Measurements from ENCODE around the gene SMURF2. TPM values are rescaled to one million over a fixed set of nuclear protein-coding genes. Genes with fewer than 3 reads are reported as not detected.
"Not testable (repeated sequence)": the region's sequence is repeated elsewhere in the genome, so short reads cannot be mapped to it uniquely, and the experiment has no call there.

Gene SMURF2
- total and polyA plus RNA-seq, 10 of the 15 experiments (the other 5 are each of a cell fraction or from before 2014, with no cell fraction given) = 2.8 to 13.4 (median 7.5) TPM

- CTCF ChIA-PET = no interaction called here
- no peaks in the 10 kb centered on the region for H3K27me3 ChIP-seq (replicated peaks in 1 of 2; ENCODE audit: control insufficient read depth in 2 of 2, insufficient read depth in 2 of 2, low read length in 1 of 2)
- peak overlapping the region; percentile 55 for H3K4me3 ChIP-seq
- TF ChIP-seq SMAD1 (IDR thresholded peaks at IDR 0.05; ENCODE audit: low read depth, partially characterized antibody) = no peak
- TF ChIP-seq POLR2A (IDR thresholded peaks at IDR 0.05; ENCODE audit: low read depth, low read length) = no peak
- TF ChIP-seq TCF12 (IDR thresholded peaks at IDR 0.05; ENCODE audit: low read depth, low read length) = no peak
- no peak for TF ChIP-seq SP1 (IDR thresholded peaks at IDR 0.05; ENCODE audit: low read depth, low read length)
- TF ChIP-seq IKZF2 (IDR thresholded peaks at IDR 0.05) = no peak
- no peak for TF ChIP-seq RELA (IDR thresholded peaks at IDR 0.05; ENCODE audit: borderline replicate concordance, partially characterized antibody)
- TF ChIP-seq LARP7 (IDR thresholded peaks at IDR 0.05) = no peak
- H2AFZ ChIP-seq (ENCODE audit: control insufficient read depth, low read depth, low read length) = peak overlapping the region; percentile 92
- ATAC-seq (no peak), FAIRE-seq (no peak), DNase-seq (ENCODE audit: low read depth, low spot score) (no peak)
- peak overlapping the region; percentile 98 for H3K4me2 ChIP-seq (ENCODE audit: control insufficient read depth, insufficient read depth)
- BruUV-seq (replicated peaks) = no TSS peak
- H3K27ac ChIP-seq (ENCODE audit: control insufficient read depth, insufficient read depth) = no peak overlapping the region
- H3K79me2 ChIP-seq (ENCODE audit: control insufficient read depth, insufficient read depth, low read length) = peaks cover 13% of the 10 kb centered on the region
- RAD21 ChIA-PET (ENCODE audit: unreplicated experiment) = interaction anchor here (1.1 kb wide), 1 partner anchor 243 kb away, joined by 5 read pairs; no protein-coding TSS in a partner anchor
- peaks cover 6% of the 10 kb centered on the region for H3K4me1 ChIP-seq (ENCODE audit: control insufficient read depth, insufficient read depth, low read length)
- H3K9ac ChIP-seq (ENCODE audit: control insufficient read depth, insufficient read depth, low read length) = peak overlapping the region; percentile 27; the same call in 1 of the 2 replicates
- SMC1A ChIA-PET (ENCODE audit: uncharacterized antibody, unreplicated experiment) = no interaction called here
- POLR2A ChIA-PET = no interaction called here
- WGBS (ENCODE audit: insufficient coverage, insufficient replicate concordance, low lambda C conversion rate, missing lambda C conversion rate) = 17% methylated on average over 18 of the region's 18 CpGs
- intact Hi-C loops (cut with micrococcal nuclease; ENCODE audit: unreplicated experiment) = no loop called here
- no peaks in the 10 kb centered on the region for H3K36me3 ChIP-seq (ENCODE audit: control insufficient read depth in 2 of 2, insufficient read depth in 2 of 2, low read length in 1 of 2)
- in situ Hi-C loops (cut with MboI) = no loop called here
- no peaks in the 10 kb centered on the region; the same call in 1 of the 2 replicates for H4K20me1 ChIP-seq (ENCODE audit: control insufficient read depth, insufficient read depth)
- no peaks in the 10 kb centered on the region for H3K9me3 ChIP-seq (replicated peaks; ENCODE audit: control insufficient read depth, insufficient read depth, low read length)
Measured at GRCh38 chr17:64662774-64663367, 764 bp upstream of the SMURF2 start.

GRCh38 chr17:64661726-64661975, 456 bp downstream of the SMURF2 start:
- peaks cover 15% of the 10 kb centered on the region for H3K79me2 ChIP-seq (ENCODE audit: control insufficient read depth, insufficient read depth, low read length)
- in situ Hi-C loops (cut with MboI) = no loop called here
- H3K27ac ChIP-seq (ENCODE audit: control insufficient read depth, insufficient read depth) = peak overlapping the region; percentile 73; the same call in 1 of the 2 replicates
- intact Hi-C loops (cut with micrococcal nuclease; ENCODE audit: unreplicated experiment) = no loop called here
- H3K9me3 ChIP-seq (replicated peaks; ENCODE audit: control insufficient read depth, insufficient read depth, low read length) = no peaks in the 10 kb centered on the region
- H3K27me3 ChIP-seq (replicated peaks in 1 of 2; ENCODE audit: control insufficient read depth in 2 of 2, insufficient read depth in 2 of 2, low read length in 1 of 2) = no peaks in the 10 kb centered on the region
- ATAC-seq (no peak; the same call in 2 of the 3 replicates), DNase-seq (ENCODE audit: low read depth, low spot score) (no peak), FAIRE-seq (no peak)
- no TSS peak for BruUV-seq (replicated peaks)
- WGBS (ENCODE audit: insufficient coverage, insufficient replicate concordance, low lambda C conversion rate, missing lambda C conversion rate) = 0% methylated on average over 6 of the region's 32 CpGs
- 0 out of 2 replicates have a peak, but pooled peaks have one; percentile 2 for TF ChIP-seq YY1 (IDR thresholded peaks at IDR 0.05; ENCODE audit: low read depth, low read length)
- TF ChIP-seq SMAD1 (IDR thresholded peaks at IDR 0.05; ENCODE audit: low read depth, partially characterized antibody) = no peak
- no peak for TF ChIP-seq NFIC (IDR thresholded peaks at IDR 0.05; ENCODE audit: low read depth, low read length)
- no peak for TF ChIP-seq SMARCA5 (IDR thresholded peaks at IDR 0.05)
- TF ChIP-seq ZNF384 (IDR thresholded peaks at IDR 0.05; ENCODE audit: borderline replicate concordance, low read depth, low read length) = no peak
- 0 out of 2 replicates have a peak, but pooled peaks have one; percentile 10 for TF ChIP-seq POLR2AphosphoS5 (IDR thresholded peaks at IDR 0.05; ENCODE audit: low read length)
- peaks cover 6% of the 10 kb centered on the region for H3K4me1 ChIP-seq (ENCODE audit: control insufficient read depth, insufficient read depth, low read length)
- ChIA-PET CTCF (no interaction called here), POLR2A (no interaction called here), RAD21 (ENCODE audit: unreplicated experiment) (interaction anchor here (1.0 to 1.1 kb wide), 2 partner anchors 12 to 241 kb away, joined by 3 to 5 read pairs; no protein-coding TSS in a partner anchor), SMC1A (ENCODE audit: uncharacterized antibody, unreplicated experiment) (no interaction called here)
- peak overlapping the region; percentile 19; the same call in 1 of the 2 replicates for H2AFZ ChIP-seq (ENCODE audit: control insufficient read depth, low read depth, low read length)
- H3K4me3 ChIP-seq = peak overlapping the region; percentile 61
- no peak overlapping the region for H3K4me2 ChIP-seq (ENCODE audit: control insufficient read depth, insufficient read depth)
- peak overlapping the region; percentile 45; the same call in 1 of the 2 replicates for H3K9ac ChIP-seq (ENCODE audit: control insufficient read depth, insufficient read depth, low read length)
- H3K36me3 ChIP-seq (ENCODE audit: control insufficient read depth in 2 of 2, insufficient read depth in 2 of 2, low read length in 1 of 2) = no peaks in the 10 kb centered on the region
- no peaks in the 10 kb centered on the region; the same call in 1 of the 2 replicates for H4K20me1 ChIP-seq (ENCODE audit: control insufficient read depth, insufficient read depth)

- CTCF ChIA-PET; H3K4me1 ChIP-seq (ENCODE audit: control insufficient read depth, insufficient read depth, low read length); H3K27me3 ChIP-seq (replicated peaks in 1 of 2; ENCODE audit: control insufficient read depth in 2 of 2, insufficient read depth in 2 of 2, low read length in 1 of 2); H3K9me3 ChIP-seq (replicated peaks; ENCODE audit: control insufficient read depth, insufficient read depth, low read length); SMC1A ChIA-PET (ENCODE audit: uncharacterized antibody, unreplicated experiment); DNase-seq (ENCODE audit: low read depth, low spot score); intact Hi-C loops (cut with micrococcal nuclease; ENCODE audit: unreplicated experiment); POLR2A ChIA-PET; H3K36me3 ChIP-seq (ENCODE audit: control insufficient read depth in 2 of 2, insufficient read depth in 2 of 2, low read length in 1 of 2); H4K20me1 ChIP-seq (ENCODE audit: control insufficient read depth, insufficient read depth); FAIRE-seq; H3K27ac ChIP-seq (ENCODE audit: control insufficient read depth, insufficient read depth); in situ Hi-C loops (cut with MboI): not testable (repeated sequence)
- peak; percentile 29 for ATAC-seq
- peaks cover 15% of the 10 kb centered on the region for H3K79me2 ChIP-seq (ENCODE audit: control insufficient read depth, insufficient read depth, low read length)
- H2AFZ ChIP-seq (ENCODE audit: control insufficient read depth, low read depth, low read length) = peak overlapping the region; percentile 19; the same call in 1 of the 2 replicates
- H3K4me3 ChIP-seq = peak overlapping the region; percentile 61
- TSS peak; percentile 56 for BruUV-seq (replicated peaks)
- peak overlapping the region; percentile 45; the same call in 1 of the 2 replicates for H3K9ac ChIP-seq (ENCODE audit: control insufficient read depth, insufficient read depth, low read length)
- peak overlapping the region; percentile 56 for H3K4me2 ChIP-seq (ENCODE audit: control insufficient read depth, insufficient read depth)
- RAD21 ChIA-PET (ENCODE audit: unreplicated experiment) = interaction anchor here (1.0 kb wide), 1 partner anchor 12 kb away, joined by 3 read pairs; no protein-coding TSS in a partner anchor
- 1% methylated on average over 37 of the region's 37 CpGs for WGBS (ENCODE audit: insufficient coverage, insufficient replicate concordance, low lambda C conversion rate, missing lambda C conversion rate)
Measured at GRCh38 chr17:64660978-64661725, 955 bp downstream of the SMURF2 start.
